HepG2 (cell line): Measurements from ENCODE around the gene ALK. TPM values are rescaled to one million over a fixed set of nuclear protein-coding genes. Genes with fewer than 3 reads are reported as not detected.

ENCODE experiments used
- ATAC-seq: fragments of 200-7000 bp; cut with Tn5 transposase; 3 replicates; pipeline ENCODE4 v1.9.1; 2020; ENCODE audit warnings: mild to moderate bottlenecking, moderate library complexity
- BruUV-seq: library from RNA; stranded (reverse); fragments of 400-500 nt; replicated peaks from 2 replicates; lab custom pipeline; 2021; lab: Mats Ljungman, UMichigan
- CTCF ChIA-PET: fragments of 300-600 bp; formaldehyde crosslinking; extraction: SDS; loops from one replicate; lab custom pipeline; 2021; ENCODE audit warnings: low total read pairs, inconsistent platforms, low intra/inter-chr PET ratio; lab: Yijun Ruan, JAX
- POLR2A ChIA-PET: fragments of 350-600 bp; sonication (Branson Sonifier 250); formaldehyde crosslinking; loops from one replicate; lab custom pipeline; 2020; ENCODE audit warnings: antibody characterized with exemption, inconsistent platforms; lab: Yijun Ruan, JAX
- DNase-seq: peaks from one replicate; pipeline ENCODE4 v3.0.0-alpha.2; 2015; ENCODE audit warnings: low spot score
- FAIRE-seq: peaks from 3 replicates; lab custom pipeline; 2011; peaks lifted over from hg19 to GRCh38; lab: Jason Lieb, UNC
- H2AFZ ChIP-seq: one replicate; pipeline ENCODE4 v1.6.1; 2011; ENCODE audit warnings: low read length, inconsistent platforms
- H3K27ac ChIP-seq: fragments of 300-600 bp; 3 replicates; pipeline ENCODE4 v1.8.0; 2011; ENCODE audit warnings: mixed run types, mild to moderate bottlenecking, mixed read lengths, low read length, inconsistent platforms; ENCODE audit not compliant: insufficient read depth; ENCODE audit errors: extremely low read length
- H3K27me3 ChIP-seq, 2 experiments: fragments of 200-600 bp in 1 of 2; 2 replicates in 1 of 2; 3 replicates in 1 of 2; pipeline versions ENCODE4 v1.6.0 to v1.8.0; 2011; ENCODE audit warnings: low read length in 2 of 2, mild to moderate bottlenecking in 2 of 2, moderate library complexity in 2 of 2, inconsistent platforms in 1 of 2; ENCODE audit not compliant: insufficient read depth in 2 of 2, control insufficient read depth in 1 of 2
- H3K36me3 ChIP-seq, 2 experiments: fragments of 200-600 bp in 1 of 2; replicated peaks in 1 of 2; 2 replicates in 1 of 2; 3 replicates in 1 of 2; pipeline versions ENCODE4 v1.5.1 to v1.8.0; 2011; ENCODE audit warnings: low read length in 2 of 2, inconsistent platforms in 1 of 2; ENCODE audit not compliant: insufficient read depth in 2 of 2, control insufficient read depth in 1 of 2
- H3K4me1 ChIP-seq: 2 replicates; pipeline ENCODE4 v1.5.1; 2012; ENCODE audit warnings: low read length, inconsistent platforms; ENCODE audit not compliant: insufficient read depth
- H3K4me2 ChIP-seq: 2 replicates; pipeline ENCODE4 v1.6.0; 2011; ENCODE audit warnings: low read depth, low read length, inconsistent platforms
- H3K4me3 ChIP-seq, 3 experiments: fragments of 200-600 bp in 1 of 3; sonication (generic), shearing (Covaris generic) in 1 of 3; replicated peaks in 1 of 3; 2 replicates each; pipeline ENCODE4 v1.5.1; 2011 to 2016; ENCODE audit warnings: low read length in 3 of 3, inconsistent platforms in 2 of 3, low read depth in 2 of 3, mild to moderate bottlenecking in 2 of 3, control low read depth in 1 of 3, mixed read lengths in 1 of 3; ENCODE audit not compliant: insufficient read depth in 1 of 3
- H3K79me2 ChIP-seq: one replicate; pipeline ENCODE4 v1.6.1; 2011; ENCODE audit warnings: low read length, inconsistent platforms; ENCODE audit not compliant: insufficient read depth
- H3K9ac ChIP-seq: 2 replicates; pipeline ENCODE4 v1.6.0; 2011; ENCODE audit warnings: mild to moderate bottlenecking, low read depth, low read length, inconsistent platforms; ENCODE audit not compliant: insufficient read depth
- H3K9me3 ChIP-seq: 2 replicates; pipeline ENCODE4 v1.5.1; 2012; ENCODE audit warnings: mild to moderate bottlenecking, low read length
- H4K20me1 ChIP-seq: 2 replicates; pipeline ENCODE4 v1.6.0; 2011; ENCODE audit warnings: inconsistent platforms, mild to moderate bottlenecking, low read length, moderate library complexity; ENCODE audit not compliant: insufficient read depth
- BHLHE40 ChIP-seq: IDR thresholded peaks from 2 replicates; pipeline ENCODE4 v1.6.1; 2011; ENCODE audit warnings: low read length, improper control_type of control experiment
- MAFF ChIP-seq: IDR thresholded peaks from 2 replicates; pipeline ENCODE4 v1.6.1; 2011; ENCODE audit warnings: low read depth, low read length, improper control_type of control experiment
- MAFK ChIP-seq, 2 experiments: IDR thresholded peaks in 1 of 2; conservative IDR thresholded peaks in 1 of 2; 2 replicates each; pipeline ENCODE4 v1.6.1; 2011; ENCODE audit warnings: improper control_type of control experiment in 2 of 2, low read length in 2 of 2
- REXO4 ChIP-seq: sonication (generic); formaldehyde crosslinking; IDR thresholded peaks from 2 replicates; pipeline ENCODE4 v1.8.0; 2022; ENCODE audit warnings: missing genetic modification reagents, mild to moderate bottlenecking, borderline replicate concordance
- ZNF839 ChIP-seq: sonication (generic); formaldehyde crosslinking; IDR thresholded peaks from 2 replicates; pipeline ENCODE4 v1.4.0; 2020; ENCODE audit warnings: missing genetic modification reagents, mild to moderate bottlenecking, borderline replicate concordance
- WGBS: methylation state at CpG from one replicate; pipeline ENCODE4 v1.1.6; 2017; ENCODE audit warnings: low lambda C conversion rate; 5-methylcytosine and 5-hydroxymethylcytosine counted together
- in situ Hi-C: cut with HindIII; loops from 2 replicates; pipeline ENCODE4 v1.10.0; 2017; ENCODE audit warnings: low pct_unique_long_range_greater_than_20kb; ENCODE audit not compliant: extremely low pct_ligation_motif_present
- intact Hi-C: fragments of 100-400 bp; cut with micrococcal nuclease; formaldehyde crosslinking; loops from one replicate; pipeline ENCODE4 v1.10.0; 2022; ENCODE audit not compliant: unreplicated experiment
- polyA plus RNA-seq, 8 experiments: library from polyadenylated mRNA; depleted of rRNA in 3 of 8; stranded (reverse) in 7 of 8; unstranded in 1 of 8; fragments of >200 nt; fragmentation: Illumina TruSeq in 4 of 8; extraction: Trizol in 4 of 8; gene quantifications; 2 replicates each; pipeline versions ENCODE4 v1.2.1 to v1.2.3, GENCODE V29; 2011 to 2016; ENCODE audit warnings: low read depth in 4 of 8, missing spikeins in 1 of 8, mixed read lengths in 1 of 8; ENCODE audit not compliant: insufficient read depth in 1 of 8
- total RNA-seq, 5 experiments: library from RNA; depleted of rRNA; stranded (reverse); fragments of >200 nt; fragmentation: Illumina TruSeq; extraction: Trizol; gene quantifications; 2 replicates each; pipeline ENCODE4 v1.2.3, GENCODE V29; 2016; ENCODE audit warnings: low read depth in 1 of 5

The ALK gene
- total and polyA plus RNA-seq, 2 of the 13 experiments (the other 11 are each of a cell fraction or from before 2014, with no cell fraction given), result not detected

DNA sequence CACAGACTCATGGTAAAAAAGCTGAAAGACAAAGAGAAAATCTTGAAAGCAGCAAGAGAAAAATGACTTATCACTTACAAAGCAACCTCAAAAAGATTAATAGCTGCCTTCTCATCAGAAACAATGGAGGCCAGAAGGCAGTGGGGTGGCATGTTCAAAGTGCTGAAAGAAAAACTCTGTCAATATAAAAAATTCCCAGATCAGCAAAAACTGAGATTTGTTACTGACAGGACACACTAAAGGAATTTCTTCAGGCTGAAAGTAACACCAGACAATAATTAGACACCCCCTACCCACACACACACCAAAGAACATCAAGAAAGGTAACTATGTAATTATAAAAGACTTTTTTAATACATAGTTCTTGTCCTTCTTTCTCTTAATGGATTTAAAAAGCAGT, 495.0 kb downstream of the ALK start:
- in situ Hi-C loops, result no loop called here
- no TSS peak for BruUV-seq
- H3K36me3 ChIP-seq, result no peaks in the 10 kb centered on the region

DNA sequence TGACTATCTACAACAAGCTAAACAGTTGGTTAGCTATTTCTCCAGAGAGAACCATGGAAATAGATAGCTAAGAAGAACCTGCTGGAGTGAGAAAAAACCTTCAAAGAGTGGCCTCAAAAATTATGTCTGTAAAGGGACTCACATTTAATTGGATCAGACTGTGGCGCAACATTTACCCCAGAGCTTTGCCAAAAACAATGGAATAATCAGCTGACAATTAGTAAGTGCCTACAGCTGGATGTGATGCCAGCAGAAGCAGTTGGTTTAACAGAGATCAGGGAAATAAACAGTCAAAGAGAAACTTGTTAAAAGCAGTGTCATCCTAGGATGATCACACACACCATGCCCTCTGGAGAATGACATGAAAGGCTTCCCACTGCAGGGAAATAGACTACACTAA, 495.5 kb downstream of the ALK start:
- Histone ChIP-seq H3K9me3 (no peaks in the 10 kb centered on the region), H3K36me3 (no peaks in the 10 kb centered on the region), H4K20me1 (no peaks in the 10 kb centered on the region)
- CTCF ChIA-PET, result no interaction called here
- no TSS peak for BruUV-seq
- ATAC-seq, result no peak
- POLR2A ChIA-PET, result no interaction called here
- no peak for TF ChIP-seq ZNF839 (CRISPR knock-in tag)
- no peak for TF ChIP-seq REXO4 (CRISPR knock-in tag)
- TF ChIP-seq, all 625 proteins: peak for 0
- no peak overlapping the region for H2AFZ ChIP-seq
- in situ Hi-C loops, result no loop called here
- intact Hi-C loops, result no loop called here
- 4% methylated on average over 1 of the region's 1 CpG for WGBS
- no peak overlapping the region for H3K4me2 ChIP-seq
- H3K79me2 ChIP-seq, result no peaks in the 10 kb centered on the region
- FAIRE-seq (no peak), DNase-seq (no peak)
- H3K4me1 ChIP-seq, result no peaks in the 10 kb centered on the region
- H3K27ac ChIP-seq, result no peak overlapping the region
- H3K9ac ChIP-seq, result no peak overlapping the region
- H3K4me3 ChIP-seq, result no peak overlapping the region
- H3K27me3 ChIP-seq, result peaks cover 3 to 17% of the 10 kb centered on the region in 2 experiments; a peak in 3 of 5 replicates

More for the DNA sequence above, 495.0 kb downstream of the ALK start:
- Histone ChIP-seq H3K27ac (no peak overlapping the region), H3K4me2 (no peak overlapping the region), H3K4me3 (no peak overlapping the region), H3K9me3 (no peaks in the 10 kb centered on the region), H3K79me2 (no peaks in the 10 kb centered on the region), H2AFZ (no peak overlapping the region), H3K9ac (no peak overlapping the region), H3K4me1 (no peaks in the 10 kb centered on the region), H4K20me1 (no peaks in the 10 kb centered on the region), H3K27me3 (peaks cover 0 to 12% of the 10 kb centered on the region in 2 experiments; a peak in 3 of 5 replicates)
- ChIA-PET POLR2A (no interaction called here), CTCF (no interaction called here)
- TF ChIP-seq MAFF, result peak; percentile 71
- TF ChIP-seq BHLHE40, result no peak
- peak; percentile 71 to 82 for TF ChIP-seq MAFK (conservative IDR thresholded peaks at IDR 0.05 in 1 of 2, IDR thresholded peaks at IDR 0.05 in 1 of 2; ENCODE audit: low read length in 2 of 2)
- DNase-seq, result no peak
- no peak for ATAC-seq
- intact Hi-C loops, result no loop called here
- no peak for FAIRE-seq
